Glutamatergic neuron (in vitro differentiated cells): ENCODE results near the gene GTPBP2. TPM values are rescaled to one million over a fixed set of nuclear protein-coding genes. Genes with fewer than 3 reads are reported as not detected.

Experiments used
- DNase-seq: peaks from one replicate; pipeline ENCODE4 v3.0.0; 2022
- H3K27ac Mint-ChIP-seq: one replicate; pipeline ENCODE4 v1.8.0; 2020; ENCODE audit warnings: mild to moderate bottlenecking, mixed read lengths, inconsistent platforms; ENCODE audit not compliant: unreplicated experiment
- H3K27me3 Mint-ChIP-seq: one replicate; pipeline ENCODE4 v1.8.0; 2020; ENCODE audit warnings: mild to moderate bottlenecking, moderate library complexity, mixed read lengths, inconsistent platforms; ENCODE audit not compliant: unreplicated experiment
- H3K36me3 Mint-ChIP-seq: one replicate; pipeline ENCODE4 v1.8.0; 2020; ENCODE audit warnings: mild to moderate bottlenecking, mixed read lengths, inconsistent platforms; ENCODE audit not compliant: unreplicated experiment
- H3K4me1 Mint-ChIP-seq: one replicate; pipeline ENCODE4 v1.8.0; 2020; ENCODE audit warnings: mild to moderate bottlenecking, low read depth, mixed read lengths, inconsistent platforms; ENCODE audit not compliant: unreplicated experiment
- H3K4me3 Mint-ChIP-seq: one replicate; pipeline ENCODE4 v1.8.0; 2020; ENCODE audit warnings: mild to moderate bottlenecking, mixed read lengths, inconsistent platforms; ENCODE audit not compliant: unreplicated experiment
- H3K9me3 Mint-ChIP-seq: one replicate; pipeline ENCODE4 v1.8.0; 2020; ENCODE audit warnings: mild to moderate bottlenecking, moderate library complexity, mixed read lengths, inconsistent platforms; ENCODE audit not compliant: unreplicated experiment
- total RNA-seq: library from RNA; stranded (reverse); fragmentation: NEBNext Ultra II Directional; extraction: Animal tissue kit (Norgen Biotek cat#: 25700); gene quantifications from one replicate; pipeline ENCODE4 v1.2.1, GENCODE V29; 2021; ENCODE audit not compliant: unreplicated experiment
- TF ChIP-seq, protein P1 (sequence below): fragments of 200-600 bp; sonication (generic); IDR thresholded peaks from one replicate; pipeline ENCODE4 v1.5.0; 2021; ENCODE audit not compliant: partially characterized antibody, unreplicated experiment

GTPBP2 gene
- total RNA-seq, 1 donor from 2014 or later = 114 TPM

- Mint-ChIP-seq H3K36me3 (no peaks in the 10 kb centered on the region), H3K4me1 (peaks cover 4% of the 10 kb centered on the region), H3K27me3 (peaks cover 8% of the 10 kb centered on the region), H3K27ac (no peak overlapping the region), H3K9me3 (peaks cover 8% of the 10 kb centered on the region), H3K4me3 (no peak overlapping the region)
- TF ChIP-seq, protein P1, sequence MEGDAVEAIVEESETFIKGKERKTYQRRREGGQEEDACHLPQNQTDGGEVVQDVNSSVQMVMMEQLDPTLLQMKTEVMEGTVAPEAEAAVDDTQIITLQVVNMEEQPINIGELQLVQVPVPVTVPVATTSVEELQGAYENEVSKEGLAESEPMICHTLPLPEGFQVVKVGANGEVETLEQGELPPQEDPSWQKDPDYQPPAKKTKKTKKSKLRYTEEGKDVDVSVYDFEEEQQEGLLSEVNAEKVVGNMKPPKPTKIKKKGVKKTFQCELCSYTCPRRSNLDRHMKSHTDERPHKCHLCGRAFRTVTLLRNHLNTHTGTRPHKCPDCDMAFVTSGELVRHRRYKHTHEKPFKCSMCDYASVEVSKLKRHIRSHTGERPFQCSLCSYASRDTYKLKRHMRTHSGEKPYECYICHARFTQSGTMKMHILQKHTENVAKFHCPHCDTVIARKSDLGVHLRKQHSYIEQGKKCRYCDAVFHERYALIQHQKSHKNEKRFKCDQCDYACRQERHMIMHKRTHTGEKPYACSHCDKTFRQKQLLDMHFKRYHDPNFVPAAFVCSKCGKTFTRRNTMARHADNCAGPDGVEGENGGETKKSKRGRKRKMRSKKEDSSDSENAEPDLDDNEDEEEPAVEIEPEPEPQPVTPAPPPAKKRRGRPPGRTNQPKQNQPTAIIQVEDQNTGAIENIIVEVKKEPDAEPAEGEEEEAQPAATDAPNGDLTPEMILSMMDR = no peak
- no peak for DNase-seq
Observed at GRCh38 chr6:43670623-43670986, 41.5 kb upstream of the GTPBP2 start.

DNA sequence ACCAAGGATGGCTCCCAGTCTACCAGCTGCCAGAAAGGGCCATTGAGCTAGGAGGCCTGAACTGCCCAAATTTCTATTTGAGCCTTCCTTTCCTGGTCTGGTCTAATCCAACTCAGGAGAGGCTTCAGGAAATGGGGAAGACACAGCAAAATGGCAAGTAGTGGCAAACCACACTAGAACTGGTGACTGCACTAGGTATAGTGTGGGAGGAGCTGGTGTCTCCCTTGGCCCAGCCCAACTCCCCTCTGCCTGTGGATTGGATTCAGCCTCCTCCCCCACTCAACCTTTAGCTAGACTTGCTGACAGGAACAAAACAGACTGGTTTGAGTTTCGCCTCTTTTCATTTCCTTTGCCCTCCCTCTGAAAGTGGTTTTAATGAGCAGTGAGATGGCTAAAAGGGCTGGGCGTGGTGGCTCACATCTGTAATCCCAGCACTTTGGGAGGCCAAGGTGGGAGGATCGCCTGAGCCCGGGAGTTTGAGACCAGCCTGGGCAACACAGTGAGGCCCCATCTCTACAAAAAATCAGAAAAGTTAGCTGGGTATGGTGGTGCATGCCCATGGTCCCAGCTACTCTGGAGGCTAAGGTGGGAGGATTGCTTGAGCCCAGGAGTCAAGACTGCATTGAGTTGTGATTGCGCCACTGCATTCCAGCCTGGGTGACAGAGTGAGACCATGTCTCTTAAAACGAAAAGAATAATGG lies 41.0 kb upstream of the GTPBP2 start:
- Mint-ChIP-seq H3K9me3 (peaks cover 8% of the 10 kb centered on the region), H3K4me3 (no peak overlapping the region), H3K27ac (no peak overlapping the region), H3K27me3 (peaks cover 8% of the 10 kb centered on the region), H3K36me3 (no peaks in the 10 kb centered on the region), H3K4me1 (peaks cover 4% of the 10 kb centered on the region)
- TF ChIP-seq, protein P1 = no peak
- DNase-seq = no peak

DNA sequence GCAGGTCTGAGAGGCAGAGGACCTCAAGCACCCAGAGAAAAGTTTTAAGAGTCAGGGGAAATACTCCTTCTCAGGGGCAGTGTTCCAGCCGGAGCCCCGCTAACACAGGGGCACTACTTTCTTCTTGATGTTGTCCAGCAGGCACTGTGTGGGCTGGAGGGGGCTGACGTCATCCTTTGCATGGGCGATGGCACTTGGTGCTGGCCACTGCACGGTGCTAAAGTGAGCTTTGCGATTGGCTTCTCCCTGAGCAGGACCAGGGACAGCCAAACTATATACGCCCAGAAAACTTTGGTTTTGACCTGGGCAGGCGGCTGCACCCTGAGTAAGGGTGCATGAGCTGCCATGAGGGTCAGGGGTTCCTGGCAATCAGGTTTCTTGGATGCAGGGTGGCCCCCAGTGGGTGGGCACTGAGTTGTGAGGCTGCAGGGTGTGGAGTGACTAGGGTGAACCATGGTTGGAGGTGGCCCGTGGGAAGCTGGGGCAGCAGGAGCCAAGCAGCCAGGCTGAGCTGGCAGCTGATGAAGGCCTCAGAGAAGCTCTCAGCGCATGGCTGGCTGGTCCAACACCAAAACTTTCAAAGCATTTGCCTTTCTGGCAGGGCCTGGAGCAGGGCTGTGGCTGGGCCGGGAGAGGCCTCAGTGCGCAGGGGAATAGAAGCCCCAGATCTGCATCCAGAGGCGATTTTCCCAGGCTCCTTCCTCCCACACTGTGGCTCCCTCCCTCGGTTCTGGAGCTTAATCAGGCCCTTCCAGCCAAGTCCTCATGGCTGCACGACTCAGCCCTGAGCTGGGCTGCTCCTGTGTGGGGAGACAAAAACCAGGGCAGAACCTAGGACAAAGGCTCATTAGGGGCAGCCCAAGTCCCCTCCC lies 40.2 kb upstream of the GTPBP2 start:
- no peak for DNase-seq
- Mint-ChIP-seq H3K27me3 (peaks cover 8% of the 10 kb centered on the region), H3K4me3 (no peak overlapping the region), H3K4me1 (peaks cover 4% of the 10 kb centered on the region), H3K36me3 (no peaks in the 10 kb centered on the region), H3K27ac (peak overlapping the region; percentile 43), H3K9me3 (peaks cover 8% of the 10 kb centered on the region)
- TF ChIP-seq, protein P1 = no peak

DNA sequence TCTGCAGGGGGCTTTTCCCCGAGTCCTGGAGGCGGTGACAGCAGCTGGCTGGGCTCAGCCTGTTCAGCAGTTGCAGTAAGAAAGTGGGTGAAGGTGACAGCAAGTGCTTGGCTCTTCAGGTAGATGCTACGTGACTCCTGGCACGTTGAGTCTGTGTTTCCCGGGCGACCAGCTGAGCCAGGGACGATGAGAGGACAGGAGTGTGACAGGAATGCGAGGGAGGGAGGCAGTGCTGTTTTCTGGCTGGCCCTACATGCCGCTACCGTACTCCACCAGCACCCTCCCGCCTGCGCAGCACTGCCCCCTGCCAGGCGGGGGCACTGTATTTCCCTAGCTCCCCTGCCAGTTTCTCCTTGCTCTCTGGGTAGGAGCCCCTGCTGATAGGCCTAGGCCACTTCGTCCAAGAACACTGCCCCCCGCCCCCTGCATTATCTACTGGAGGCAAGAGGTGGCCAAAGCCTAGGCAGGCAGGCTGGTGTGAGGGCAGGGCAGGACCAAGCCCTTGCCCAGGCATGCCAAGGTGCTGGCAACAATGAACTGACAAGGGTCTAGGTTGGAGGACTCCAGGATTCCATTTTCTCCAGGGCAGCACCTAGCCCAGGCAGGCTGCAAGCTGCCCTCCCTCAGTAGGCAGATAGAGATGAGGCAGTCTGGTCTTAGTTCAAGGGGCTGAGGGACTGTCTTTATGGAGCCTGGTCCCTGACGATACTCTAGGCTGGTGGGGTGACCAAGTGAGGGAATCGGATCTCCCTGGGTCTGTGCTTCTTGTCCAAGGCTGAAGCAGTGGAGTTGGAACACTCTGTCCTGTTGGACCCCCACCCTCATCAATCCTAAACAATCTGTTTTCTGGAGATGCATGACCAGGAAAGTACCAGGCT lies 39.3 kb upstream of the GTPBP2 start:
- H3K27ac Mint-ChIP-seq = peak overlapping the region; percentile 43
- no peak overlapping the region for H3K4me3 Mint-ChIP-seq
- H3K4me1 Mint-ChIP-seq = peaks cover 4% of the 10 kb centered on the region
- peaks cover 10% of the 10 kb centered on the region for H3K27me3 Mint-ChIP-seq
- TF ChIP-seq, protein P1 = peak; percentile 43
- peak; percentile 66 for DNase-seq
- no peaks in the 10 kb centered on the region for H3K36me3 Mint-ChIP-seq
- peaks cover 9% of the 10 kb centered on the region for H3K9me3 Mint-ChIP-seq
